NCI-H2196 treated with DMSO at 0.1 percent for 48 hours (cell line): Measurements from ENCODE around the gene RARS2.
"Not testable (repeated sequence)": the region's sequence is repeated elsewhere in the genome, so short reads cannot be mapped to it uniquely, and the experiment has no call there.

Experiments
- DNase-seq: peaks from one replicate; lab custom pipeline; 2025; ENCODE audit not compliant: unreplicated experiment; lab: John Stamatoyannopoulos, UW

RARS2 gene

DNA sequence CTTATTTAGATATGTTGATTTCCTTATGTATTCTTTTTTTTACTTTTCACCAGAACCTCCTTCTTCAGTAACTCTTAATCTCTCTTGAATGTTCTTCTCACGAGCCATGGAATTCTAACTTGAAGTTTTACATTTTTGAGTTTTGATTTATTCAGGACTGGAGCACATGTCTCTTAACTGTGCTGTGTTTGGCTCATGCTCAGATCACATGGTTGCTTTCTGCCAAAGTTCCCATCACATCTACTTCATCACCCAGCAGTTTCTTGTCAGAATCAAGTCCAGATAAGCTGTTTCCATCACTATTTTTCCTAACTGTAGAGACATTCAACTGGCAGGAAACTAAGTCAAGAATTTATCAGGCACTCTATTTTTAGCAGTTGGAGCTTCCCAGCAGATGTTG, 85.3 kb downstream of the RARS2 start:
- no peak for DNase-seq

GRCh38 chr6:87501809-87502572, 87.8 kb downstream of the RARS2 start:
- no peak for DNase-seq

GRCh38 chr6:87498048-87498447, 91.7 kb downstream of the RARS2 start:
- DNase-seq = no peak

- DNase-seq = no peak
These were observed 94.9 kb downstream of the RARS2 start for GRCh38 chr6:87494761-87495422.

- not testable (repeated sequence) for DNase-seq
These were observed 100.5 kb downstream of the RARS2 start for GRCh38 chr6:87489326-87489725.

GRCh38 chr6:87487555-87487954, 102.2 kb downstream of the RARS2 start:
- DNase-seq = no peak

DNA sequence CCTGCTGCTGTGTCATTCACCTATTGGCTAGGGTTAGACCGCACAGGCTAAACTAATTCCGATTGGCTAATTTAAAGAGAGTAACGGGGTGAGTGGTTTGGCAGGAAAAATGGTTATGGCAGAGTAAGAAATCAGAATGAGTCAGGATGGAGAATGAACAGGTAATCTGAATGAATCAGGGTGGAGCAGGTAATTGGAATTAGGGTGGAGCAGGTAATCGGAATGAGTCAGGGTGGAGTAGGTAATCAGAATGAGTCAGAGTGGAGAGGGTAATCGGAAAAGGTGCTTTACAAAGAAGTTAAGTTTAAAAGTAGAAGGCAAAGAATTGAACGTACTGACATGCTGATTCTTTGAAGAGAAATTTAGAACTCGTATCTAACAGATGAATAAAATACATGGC, 105.3 kb downstream of the RARS2 start:
- DNase-seq = no peak

- DNase-seq = no peak
These were observed 105.9 kb downstream of the RARS2 start for GRCh38 chr6:87483929-87484328.

DNA sequence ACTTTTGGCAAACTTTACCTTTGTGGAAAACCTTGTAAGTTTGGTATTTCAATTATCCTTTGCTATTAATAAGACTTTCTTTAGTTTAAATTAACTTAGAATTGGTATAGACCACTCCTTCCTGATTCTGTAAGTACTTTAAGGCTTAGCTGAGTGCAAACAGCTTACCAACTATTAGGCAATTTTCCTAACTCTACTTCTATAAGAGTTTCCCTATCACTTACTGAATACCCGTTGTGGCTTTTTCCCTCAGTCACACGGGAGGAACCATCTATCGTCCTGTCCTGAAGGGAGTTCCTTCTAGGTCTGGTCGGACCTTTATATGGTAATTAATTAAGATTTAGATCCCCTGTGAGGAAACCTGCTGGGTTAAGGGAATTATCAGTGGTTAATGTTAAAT, 107.4 kb downstream of the RARS2 start:
- DNase-seq = no peak

DNA sequence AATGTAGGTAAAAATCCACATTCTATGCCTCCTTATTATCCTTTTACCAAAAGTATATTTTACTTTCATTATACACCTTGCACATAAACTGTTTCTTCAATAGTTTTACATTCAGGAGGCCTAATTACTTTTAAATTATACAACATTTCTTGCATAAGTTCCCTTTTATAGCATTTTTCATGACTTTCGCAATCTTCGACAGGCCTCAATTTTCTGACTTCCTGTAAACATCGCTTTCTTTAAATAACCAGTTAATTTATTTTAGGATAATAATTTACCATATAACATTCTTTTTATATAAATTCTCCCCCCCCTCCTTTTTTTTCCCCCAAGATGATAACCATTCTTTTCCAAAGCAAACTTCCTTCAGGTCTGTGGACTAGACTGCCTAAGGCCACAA, 107.9 kb downstream of the RARS2 start:
- no peak for DNase-seq

GRCh38 chr6:87473419-87473903, 116.3 kb downstream of the RARS2 start:
- no peak for DNase-seq

- DNase-seq = peak; percentile 71
These were observed 117.0 kb downstream of the RARS2 start, which contains the start of gene SLC35A1 for GRCh38 chr6:87472525-87473418. Gene SLC35A1 (plus strand): TSS chr6:87472974. CDS start chr6:87473004, 30 bp downstream.

- no peak for DNase-seq
These were observed 124.7 kb downstream of the RARS2 start for GRCh38 chr6:87465051-87465450.
